CD14-positive monocyte (primary cell): ENCODE data around the gene TUBB2A. TPM values are rescaled to one million over a fixed set of nuclear protein-coding genes. Genes with fewer than 3 reads are reported as not detected.
A peak's percentile ranks its signal among the peaks of the same experiment; 100 is the strongest.

Source experiments
- DNase-seq, 3 donors: peaks; one replicate each; pipeline ENCODE4 v3.0.0-alpha.2; 2011 to 2022
- H2AFZ ChIP-seq: 2 replicates; pipeline ENCODE4 v1.6.0; 2012; ENCODE audit warnings: mild to moderate bottlenecking, low read depth, low read length, inconsistent platforms; ENCODE audit not compliant: insufficient read depth, poor library complexity, severe bottlenecking
- H3K27ac ChIP-seq, 2 donors: 1 replicate in 1 of 2; 2 replicates in 1 of 2; pipeline ENCODE4 v1.5.1; 2012 to 2013; ENCODE audit warnings: low read length in 2 of 2, control low read depth in 1 of 2, inconsistent platforms in 1 of 2, low read depth in 1 of 2, mild to moderate bottlenecking in 1 of 2
- H3K27me3 ChIP-seq, 2 donors: one replicate each; pipeline versions ENCODE4 v1.6.0 to v1.6.1; 2011 to 2013; ENCODE audit warnings: low read length in 2 of 2; ENCODE audit not compliant: control insufficient read depth in 2 of 2, insufficient read depth in 2 of 2
- H3K36me3 ChIP-seq, 2 donors: replicated peaks in 1 of 2; 1 replicate in 1 of 2; 2 replicates in 1 of 2; pipeline versions ENCODE4 v1.5.1 to v1.6.1; 2012 to 2013; ENCODE audit warnings: low read length in 2 of 2, control low read depth in 1 of 2, inconsistent platforms in 1 of 2, mild to moderate bottlenecking in 1 of 2; ENCODE audit not compliant: insufficient read depth in 2 of 2, control insufficient read depth in 1 of 2
- H3K4me1 ChIP-seq, 2 donors: 1 replicate in 1 of 2; 2 replicates in 1 of 2; pipeline versions ENCODE4 v1.5.1 to v1.6.1; 2012 to 2013; ENCODE audit warnings: low read length in 2 of 2, control low read depth in 1 of 2, inconsistent platforms in 1 of 2, mild to moderate bottlenecking in 1 of 2, moderate library complexity in 1 of 2; ENCODE audit not compliant: insufficient read depth in 2 of 2, control insufficient read depth in 1 of 2
- H3K4me2 ChIP-seq: replicated peaks from 2 replicates; pipeline ENCODE3; 2012; ENCODE audit warnings: low read length, moderate library complexity, mild to moderate bottlenecking; ENCODE audit not compliant: poor library complexity, severe bottlenecking; ENCODE audit errors: extremely low read depth
- H3K4me3 ChIP-seq, 3 experiments: fragments of 200-600 bp in 1 of 3; sonication (generic) in 1 of 3; replicated peaks in 1 of 3; 1 replicate in 2 of 3; 2 replicates in 1 of 3; pipeline ENCODE4 v1.5.1; 2011 to 2013; ENCODE audit warnings: low read length in 3 of 3, mild to moderate bottlenecking in 3 of 3, control low read depth in 2 of 3, low read depth in 2 of 3, inconsistent platforms in 1 of 3, moderate library complexity in 1 of 3
- H3K79me2 ChIP-seq: 2 replicates; pipeline ENCODE4 v1.6.0; 2012; ENCODE audit warnings: mild to moderate bottlenecking, control low read depth, inconsistent platforms, low read length, moderate library complexity; ENCODE audit not compliant: insufficient read depth
- H3K9ac ChIP-seq: 2 replicates; pipeline ENCODE4 v1.6.0; 2017; ENCODE audit warnings: low read length, mild to moderate bottlenecking; ENCODE audit not compliant: insufficient read depth, poor library complexity, severe bottlenecking
- H3K9me3 ChIP-seq, 2 donors: replicated peaks in 1 of 2; 1 replicate in 1 of 2; 2 replicates in 1 of 2; pipeline versions ENCODE4 v1.5.1 to v1.6.1; 2012 to 2013; ENCODE audit warnings: low read length in 2 of 2, control low read depth in 1 of 2; ENCODE audit not compliant: control insufficient read depth in 1 of 2, insufficient read depth in 1 of 2
- H4K20me1 ChIP-seq: 2 replicates; pipeline ENCODE4 v1.6.0; 2012; ENCODE audit warnings: mild to moderate bottlenecking, low read length, control low read depth, moderate library complexity; ENCODE audit not compliant: insufficient read depth
- H3K27ac Mint-ChIP-seq, 7 donors: one replicate each; pipeline ENCODE4 v1.8.0; 2020; ENCODE audit warnings: mild to moderate bottlenecking in 7 of 7, mixed read lengths in 7 of 7, moderate library complexity in 6 of 7, inconsistent platforms in 2 of 7
- H3K27me3 Mint-ChIP-seq, 3 donors: one replicate each; pipeline ENCODE4 v1.8.0; 2021 to 2022; ENCODE audit warnings: low read depth in 3 of 3, mild to moderate bottlenecking in 3 of 3, mixed read lengths in 3 of 3, moderate library complexity in 3 of 3, inconsistent platforms in 1 of 3
- H3K36me3 Mint-ChIP-seq, 2 donors: one replicate each; pipeline ENCODE4 v1.8.0; 2020; ENCODE audit warnings: mixed read lengths in 2 of 2, inconsistent platforms in 1 of 2, mild to moderate bottlenecking in 1 of 2
- H3K4me1 Mint-ChIP-seq: one replicate; pipeline ENCODE4 v1.8.0; 2020; ENCODE audit warnings: mild to moderate bottlenecking, mixed read lengths
- H3K4me3 Mint-ChIP-seq, 2 donors: one replicate each; pipeline ENCODE4 v1.8.0; 2020; ENCODE audit warnings: mild to moderate bottlenecking in 2 of 2, mixed read lengths in 2 of 2, moderate library complexity in 1 of 2
- H3K9me3 Mint-ChIP-seq, 7 donors: one replicate each; pipeline ENCODE4 v1.8.0; 2020 to 2022; ENCODE audit warnings: mixed read lengths in 7 of 7, mild to moderate bottlenecking in 6 of 7, moderate library complexity in 6 of 7, inconsistent platforms in 2 of 7
- WGBS: methylation state at CpG from one replicate; pipeline ENCODE4 v1.1.5; 2013; ENCODE audit warnings: missing lambda C conversion rate; ENCODE audit not compliant: insufficient coverage; 5-methylcytosine and 5-hydroxymethylcytosine counted together
- intact Hi-C, 2 donors: fragments of 100-400 bp; cut with micrococcal nuclease; formaldehyde crosslinking; loops; one replicate each; pipeline versions ENCODE4 v1.15.0 to v1.15.1; 2023
- polyA plus RNA-seq, 3 donors: library from polyadenylated mRNA; depleted of rRNA in 1 of 3; unstranded in 2 of 3; stranded (reverse) in 1 of 3; fragments of 300-500 nt in 2 of 3; fragments of >200 nt in 1 of 3; fragmentation: Illumina TruSeq in 2 of 3; gene quantifications; 1 replicate in 2 of 3; 2 replicates in 1 of 3; pipeline ENCODE4 v1.2.3, GENCODE V29; 2012 to 2021
- TF ChIP-seq, protein P1 (sequence below): fragments of 200-600 bp; IDR thresholded peaks from one replicate; pipeline ENCODE4 v1.8.0; 2022; ENCODE audit warnings: antibody characterized with exemption, mild to moderate bottlenecking

TUBB2A gene
- polyA plus RNA-seq, 3 donors, result 2.4 to 74.3 (median 4.2) TPM

DNA sequence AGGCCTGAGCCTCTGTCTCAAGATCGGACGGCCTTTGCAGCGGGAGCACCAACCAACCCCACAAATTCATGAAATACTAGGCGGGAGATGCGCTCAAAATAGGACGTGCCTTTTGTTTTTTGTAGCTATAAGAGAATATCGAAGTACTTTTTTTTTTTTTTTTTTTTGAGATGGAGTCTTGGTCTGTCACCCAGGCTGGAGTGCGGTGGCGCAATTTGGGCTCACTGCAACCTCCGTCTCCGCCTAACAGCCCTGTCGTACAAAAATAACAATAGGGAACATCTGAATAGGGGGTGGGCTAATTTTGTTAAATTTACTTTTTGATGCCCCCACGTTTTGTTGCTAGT, 5.9 kb upstream of the TUBB2A start:
- TF ChIP-seq, protein P1, sequence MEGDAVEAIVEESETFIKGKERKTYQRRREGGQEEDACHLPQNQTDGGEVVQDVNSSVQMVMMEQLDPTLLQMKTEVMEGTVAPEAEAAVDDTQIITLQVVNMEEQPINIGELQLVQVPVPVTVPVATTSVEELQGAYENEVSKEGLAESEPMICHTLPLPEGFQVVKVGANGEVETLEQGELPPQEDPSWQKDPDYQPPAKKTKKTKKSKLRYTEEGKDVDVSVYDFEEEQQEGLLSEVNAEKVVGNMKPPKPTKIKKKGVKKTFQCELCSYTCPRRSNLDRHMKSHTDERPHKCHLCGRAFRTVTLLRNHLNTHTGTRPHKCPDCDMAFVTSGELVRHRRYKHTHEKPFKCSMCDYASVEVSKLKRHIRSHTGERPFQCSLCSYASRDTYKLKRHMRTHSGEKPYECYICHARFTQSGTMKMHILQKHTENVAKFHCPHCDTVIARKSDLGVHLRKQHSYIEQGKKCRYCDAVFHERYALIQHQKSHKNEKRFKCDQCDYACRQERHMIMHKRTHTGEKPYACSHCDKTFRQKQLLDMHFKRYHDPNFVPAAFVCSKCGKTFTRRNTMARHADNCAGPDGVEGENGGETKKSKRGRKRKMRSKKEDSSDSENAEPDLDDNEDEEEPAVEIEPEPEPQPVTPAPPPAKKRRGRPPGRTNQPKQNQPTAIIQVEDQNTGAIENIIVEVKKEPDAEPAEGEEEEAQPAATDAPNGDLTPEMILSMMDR, result no peak
- Histone ChIP-seq H3K4me2 (peak overlapping the region; percentile 88), H3K27me3 (peaks cover 6 to 31% of the 10 kb centered on the region in 2 donors), H2AFZ (peak overlapping the region; percentile 92), H3K4me1 (peaks cover 25 to 59% of the 10 kb centered on the region in 2 donors), H3K9ac (peak overlapping the region; percentile 60), H3K27ac (peak overlapping the region in 1 of 2 donors; percentile 15), H3K79me2 (no peaks in the 10 kb centered on the region), H3K36me3 (no peaks in the 10 kb centered on the region), H4K20me1 (no peaks in the 10 kb centered on the region), H3K9me3 (no peaks in the 10 kb centered on the region), H3K4me3 (peak overlapping the region; percentile 56 to 81 (median 68))
- DNase-seq, result peak; percentile 33 to 52 (median 43)
- H3K4me1 Mint-ChIP-seq, result peaks cover 43% of the 10 kb centered on the region
- H3K4me3 Mint-ChIP-seq, result peak overlapping the region; percentile 83 to 94
- H3K27me3 Mint-ChIP-seq, result peaks cover 45 to 53% (median 49%) of the 10 kb centered on the region in 3 donors
- WGBS, result 0% methylated on average over 4 of the region's 13 CpGs
- H3K27ac Mint-ChIP-seq, result peak overlapping the region; percentile 34 to 92 (median 80)
- intact Hi-C loops, result loop anchor here in 1 of 2 donors (5.0 kb wide), 1 partner anchor 46 kb away; the partner anchor contains the start of gene BPHL
- H3K9me3 Mint-ChIP-seq, result peaks cover 0 to 10% (median 4%) of the 10 kb centered on the region in 7 donors
- H3K36me3 Mint-ChIP-seq, result peaks cover 1 to 10% of the 10 kb centered on the region in 2 donors

DNA sequence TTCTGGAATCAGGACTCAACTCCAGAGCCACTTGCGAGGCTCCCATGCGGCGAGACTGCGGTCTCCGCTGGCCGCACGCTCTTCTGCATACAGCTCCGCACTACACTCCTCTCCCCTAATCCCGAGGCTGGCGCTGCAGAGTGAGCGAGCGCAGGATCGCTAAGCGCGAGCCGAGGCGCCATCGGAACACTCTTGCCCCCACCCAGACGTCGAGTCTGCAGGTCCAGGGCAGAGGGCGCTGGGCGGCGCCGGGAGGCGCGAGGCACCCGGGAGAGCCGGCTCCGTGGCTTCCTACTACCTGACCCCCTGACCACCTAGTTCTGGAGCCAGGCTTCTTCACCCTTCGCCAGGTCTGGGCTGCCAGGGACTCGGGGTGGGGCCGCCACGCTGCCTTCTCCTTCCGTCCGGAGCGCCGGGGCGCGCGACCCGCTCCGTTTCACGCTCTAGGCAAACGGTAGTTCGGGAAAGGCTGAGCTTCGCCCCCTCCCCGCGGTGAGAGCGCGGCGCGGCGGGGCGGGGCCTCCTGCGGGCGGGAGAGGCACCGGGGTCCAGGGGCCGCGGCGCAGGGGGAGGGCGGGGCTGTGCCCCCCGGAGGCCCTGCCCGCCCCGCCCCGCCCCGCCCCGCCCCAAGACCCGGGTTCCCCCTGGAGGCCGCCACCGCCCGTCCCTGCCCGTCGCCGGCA, 5.4 kb upstream of the TUBB2A start:
- peak overlapping the region; percentile 32 to 79 for H3K27ac ChIP-seq
- peak overlapping the region; percentile 88 for H3K4me2 ChIP-seq
- intact Hi-C loops, result loop anchor here in 1 of 2 donors (5.0 kb wide), 1 partner anchor 45 kb away; the partner anchor contains the start of gene BPHL
- TF ChIP-seq, protein P1, result no peak
- H3K27me3 Mint-ChIP-seq, result peaks cover 43 to 55% (median 52%) of the 10 kb centered on the region in 3 donors
- H3K36me3 Mint-ChIP-seq, result peaks cover 3 to 10% of the 10 kb centered on the region in 2 donors
- H3K4me3 ChIP-seq, result peak overlapping the region; percentile 56 to 81 (median 68)
- peaks cover 45% of the 10 kb centered on the region for H3K4me1 Mint-ChIP-seq
- H3K4me1 ChIP-seq, result peaks cover 30 to 64% of the 10 kb centered on the region in 2 donors
- H3K9me3 Mint-ChIP-seq, result peaks cover 0 to 10% (median 4%) of the 10 kb centered on the region in 7 donors
- H3K27ac Mint-ChIP-seq, result peak overlapping the region; percentile 34 to 92 (median 80)
- peak overlapping the region; percentile 83 to 94 for H3K4me3 Mint-ChIP-seq
- DNase-seq, result peak; percentile 50 to 60 (median 53)
- H2AFZ ChIP-seq, result peak overlapping the region; percentile 92
- H3K9ac ChIP-seq, result peak overlapping the region; percentile 60
- 0% methylated on average over 63 of the region's 74 CpGs for WGBS
- peaks cover 7 to 33% of the 10 kb centered on the region in 2 donors for H3K27me3 ChIP-seq
- H3K36me3 ChIP-seq, result no peaks in the 10 kb centered on the region
- no peaks in the 10 kb centered on the region for H4K20me1 ChIP-seq
- no peaks in the 10 kb centered on the region for H3K79me2 ChIP-seq
- H3K9me3 ChIP-seq, result no peaks in the 10 kb centered on the region
